DOHH2 (cell line): ENCODE measurements around the gene OR5K1.

Experiments
- H3F3A ChIP-seq: fragments of 200-600 bp; sonication (generic), shearing (Covaris generic); 2 replicates; pipeline ENCODE4 v1.6.0; 2016; ENCODE audit warnings: antibody characterized with exemption, mild to moderate bottlenecking; ENCODE audit not compliant: control insufficient read depth, insufficient read depth
- H3K27ac ChIP-seq: fragments of 200-600 bp; sonication (generic); 2 replicates; pipeline ENCODE4 v1.5.1; 2014; ENCODE audit warnings: low read depth, mild to moderate bottlenecking, low read length, moderate library complexity
- H3K27me3 ChIP-seq: fragments of 200-600 bp; sonication (generic); 2 replicates; pipeline ENCODE4 v1.6.1; 2014; ENCODE audit warnings: mild to moderate bottlenecking, low read length, mixed read lengths; ENCODE audit not compliant: control insufficient read depth
- H3K36me3 ChIP-seq: fragments of 200-600 bp; sonication (generic); 2 replicates; pipeline ENCODE4 v1.6.1; 2014; ENCODE audit warnings: mild to moderate bottlenecking, low read length, moderate library complexity, mixed read lengths; ENCODE audit not compliant: control insufficient read depth
- H3K4me1 ChIP-seq: fragments of 200-600 bp; sonication (generic); 2 replicates; pipeline ENCODE4 v1.6.1; 2014; ENCODE audit warnings: mild to moderate bottlenecking, low read length, mixed read lengths; ENCODE audit not compliant: control insufficient read depth
- H3K4me2 ChIP-seq: fragments of 200-600 bp; sonication (generic); 2 replicates; pipeline ENCODE4 v1.6.0; 2014; ENCODE audit warnings: mild to moderate bottlenecking, low read length, moderate library complexity
- H3K4me3 ChIP-seq: fragments of 200-600 bp; sonication (generic); 2 replicates; pipeline ENCODE4 v1.5.1; 2014; ENCODE audit warnings: mild to moderate bottlenecking, low read length, mixed read lengths
- H3K79me2 ChIP-seq: fragments of 200-600 bp; sonication (generic); 2 replicates; pipeline ENCODE4 v1.6.1; 2014; ENCODE audit warnings: mild to moderate bottlenecking, low read length, mixed read lengths; ENCODE audit not compliant: control insufficient read depth
- H3K9me2 ChIP-seq: fragments of 200-600 bp; sonication (generic); replicated peaks from 2 replicates; pipeline ENCODE4 v1.6.1; 2014; ENCODE audit warnings: mild to moderate bottlenecking, low read length, mixed read lengths; ENCODE audit not compliant: control insufficient read depth
- H3K9me3 ChIP-seq: fragments of 200-600 bp; sonication (generic); 2 replicates; pipeline ENCODE4 v1.6.1; 2014; ENCODE audit warnings: antibody characterized with exemption, low read length, mixed read lengths; ENCODE audit not compliant: control insufficient read depth, insufficient read depth
- H4K20me1 ChIP-seq: fragments of 200-600 bp; sonication (generic); 2 replicates; pipeline ENCODE4 v1.6.0; 2014; ENCODE audit warnings: low read depth, mild to moderate bottlenecking, antibody characterized with exemption, low read length, moderate library complexity; ENCODE audit not compliant: control insufficient read depth, insufficient read depth
- CTCF ChIP-seq: fragments of 200-600 bp; sonication (generic); IDR thresholded peaks from one replicate; pipeline ENCODE4 v1.5.1; 2014; ENCODE audit warnings: antibody characterized with exemption, mild to moderate bottlenecking, low read depth, low read length; ENCODE audit not compliant: poor library complexity, severe bottlenecking
- EZH2phosphoT487 ChIP-seq: fragments of 200-600 bp; sonication (generic); IDR thresholded peaks from 2 replicates; pipeline ENCODE4 v1.6.1; 2017; ENCODE audit warnings: borderline replicate concordance, mild to moderate bottlenecking, antibody characterized with exemption, low read length, moderate library complexity, mixed read lengths

OR5K1 gene

GRCh38 chr3:98501270-98501669 is 38.3 kb downstream of the OR5K1 start:
- TF ChIP-seq EZH2phosphoT487 (no peak), CTCF (no peak)
- Histone ChIP-seq H3K79me2 (no peaks in the 10 kb centered on the region), H3K27ac (no peak overlapping the region), H3K9me3 (no peaks in the 10 kb centered on the region), H3K4me3 (no peak overlapping the region), H4K20me1 (no peaks in the 10 kb centered on the region), H3K9me2 (no peaks in the 10 kb centered on the region), H3K4me1 (no peaks in the 10 kb centered on the region), H3K4me2 (no peak overlapping the region), H3K27me3 (no peaks in the 10 kb centered on the region), H3K36me3 (no peaks in the 10 kb centered on the region), H3F3A (no peaks in the 10 kb centered on the region)

GRCh38 chr3:98501863-98502576 is 39.0 kb downstream of the OR5K1 start:
- H3K4me3 ChIP-seq, result no peak overlapping the region
- no peak overlapping the region for H3K4me2 ChIP-seq
- H4K20me1 ChIP-seq, result no peaks in the 10 kb centered on the region
- H3K27ac ChIP-seq, result no peak overlapping the region
- no peaks in the 10 kb centered on the region for H3K27me3 ChIP-seq
- no peaks in the 10 kb centered on the region for H3K4me1 ChIP-seq
- no peaks in the 10 kb centered on the region for H3K79me2 ChIP-seq
- no peaks in the 10 kb centered on the region for H3K9me3 ChIP-seq
- TF ChIP-seq CTCF (no peak), EZH2phosphoT487 (no peak)
- H3K9me2 ChIP-seq, result no peaks in the 10 kb centered on the region
- H3F3A ChIP-seq, result no peaks in the 10 kb centered on the region
- no peaks in the 10 kb centered on the region for H3K36me3 ChIP-seq

GRCh38 chr3:98504539-98504938 is 41.5 kb downstream of the OR5K1 start:
- Histone ChIP-seq H4K20me1 (no peaks in the 10 kb centered on the region), H3K36me3 (no peaks in the 10 kb centered on the region), H3K79me2 (no peaks in the 10 kb centered on the region), H3K27me3 (no peaks in the 10 kb centered on the region), H3K4me3 (no peak overlapping the region), H3K27ac (no peak overlapping the region), H3K9me2 (no peaks in the 10 kb centered on the region), H3K4me2 (no peak overlapping the region), H3K4me1 (no peaks in the 10 kb centered on the region), H3K9me3 (no peaks in the 10 kb centered on the region), H3F3A (no peaks in the 10 kb centered on the region)
- TF ChIP-seq CTCF (no peak), EZH2phosphoT487 (no peak)
